GM19467 (cell line): ENCODE results near the gene TAOK3.
A peak's percentile ranks its signal among the peaks of the same experiment; 100 is the strongest.
"Not testable (repeated sequence)": the region's sequence is repeated elsewhere in the genome, so short reads cannot be mapped to it uniquely, and the experiment has no call there.

Experiments used
- ATAC-seq: cut with Tn5 transposase; IDR thresholded peaks from one replicate; pipeline ENCODE4 v1.9.1; 2021; ENCODE audit warnings: mild to moderate bottlenecking, moderate library complexity; ENCODE audit not compliant: unreplicated experiment

Gene TAOK3

GRCh38 chr12:118304093-118304492 lies 68.6 kb downstream of the TAOK3 start:
- no peak for ATAC-seq

GRCh38 chr12:118302053-118302452 lies 70.7 kb downstream of the TAOK3 start:
- ATAC-seq: no peak

- no peak for ATAC-seq
These were observed 72.8 kb downstream of the TAOK3 start for GRCh38 chr12:118299791-118300460.

GRCh38 chr12:118297284-118297683 lies 75.4 kb downstream of the TAOK3 start:
- ATAC-seq: no peak

- no peak for ATAC-seq
These were observed 79.9 kb downstream of the TAOK3 start for GRCh38 chr12:118292836-118293235.

- no peak for ATAC-seq
These were observed 82.6 kb downstream of the TAOK3 start for GRCh38 chr12:118290130-118290529.

GRCh38 chr12:118288174-118288573 lies 84.5 kb downstream of the TAOK3 start:
- no peak for ATAC-seq

- no peak for ATAC-seq
These were observed 85.0 kb downstream of the TAOK3 start for GRCh38 chr12:118287728-118288127.

- no peak for ATAC-seq
These were observed 89.9 kb downstream of the TAOK3 start for GRCh38 chr12:118282767-118283166.

- not testable (repeated sequence) for ATAC-seq
These were observed 94.4 kb downstream of the TAOK3 start for GRCh38 chr12:118278288-118278687.

- no peak for ATAC-seq
These were observed 98.6 kb downstream of the TAOK3 start for GRCh38 chr12:118274066-118274465.

GRCh38 chr12:118271770-118272417 lies 100.8 kb downstream of the TAOK3 start:
- no peak for ATAC-seq

- ATAC-seq: no peak
These were observed 101.5 kb downstream of the TAOK3 start for GRCh38 chr12:118271183-118271582.

- no peak for ATAC-seq
These were observed 102.9 kb downstream of the TAOK3 start for GRCh38 chr12:118269806-118270205.

- no peak for ATAC-seq
These were observed 113.6 kb downstream of the TAOK3 start for GRCh38 chr12:118259079-118259478.

- no peak for ATAC-seq
These were observed 116.4 kb downstream of the TAOK3 start for GRCh38 chr12:118256352-118256751.

GRCh38 chr12:118249547-118249946 lies 123.2 kb downstream of the TAOK3 start:
- ATAC-seq: no peak

GRCh38 chr12:118245886-118246285 lies 126.8 kb downstream of the TAOK3 start:
- not testable (repeated sequence) for ATAC-seq

- no peak for ATAC-seq
These were observed 133.8 kb downstream of the TAOK3 start for GRCh38 chr12:118238888-118239287.

GRCh38 chr12:118237908-118238307 lies 134.8 kb downstream of the TAOK3 start:
- no peak for ATAC-seq

GRCh38 chr12:118237052-118237665 lies 135.5 kb downstream of the TAOK3 start:
- peak; percentile 80 for ATAC-seq

GRCh38 chr12:118220702-118221101 lies 152.0 kb downstream of the TAOK3 start:
- ATAC-seq: no peak
